ENCODE results near the gene SLC12A3.
"Not testable (repeated sequence)": the region's sequence is repeated elsewhere in the genome, so short reads cannot be mapped to it uniquely, and the experiment has no call there.

Gene SLC12A3

GRCh38 chr16:56848955-56849689 lies 15.9 kb upstream of the SLC12A3 start:
- no peak for DNase-seq

DNA sequence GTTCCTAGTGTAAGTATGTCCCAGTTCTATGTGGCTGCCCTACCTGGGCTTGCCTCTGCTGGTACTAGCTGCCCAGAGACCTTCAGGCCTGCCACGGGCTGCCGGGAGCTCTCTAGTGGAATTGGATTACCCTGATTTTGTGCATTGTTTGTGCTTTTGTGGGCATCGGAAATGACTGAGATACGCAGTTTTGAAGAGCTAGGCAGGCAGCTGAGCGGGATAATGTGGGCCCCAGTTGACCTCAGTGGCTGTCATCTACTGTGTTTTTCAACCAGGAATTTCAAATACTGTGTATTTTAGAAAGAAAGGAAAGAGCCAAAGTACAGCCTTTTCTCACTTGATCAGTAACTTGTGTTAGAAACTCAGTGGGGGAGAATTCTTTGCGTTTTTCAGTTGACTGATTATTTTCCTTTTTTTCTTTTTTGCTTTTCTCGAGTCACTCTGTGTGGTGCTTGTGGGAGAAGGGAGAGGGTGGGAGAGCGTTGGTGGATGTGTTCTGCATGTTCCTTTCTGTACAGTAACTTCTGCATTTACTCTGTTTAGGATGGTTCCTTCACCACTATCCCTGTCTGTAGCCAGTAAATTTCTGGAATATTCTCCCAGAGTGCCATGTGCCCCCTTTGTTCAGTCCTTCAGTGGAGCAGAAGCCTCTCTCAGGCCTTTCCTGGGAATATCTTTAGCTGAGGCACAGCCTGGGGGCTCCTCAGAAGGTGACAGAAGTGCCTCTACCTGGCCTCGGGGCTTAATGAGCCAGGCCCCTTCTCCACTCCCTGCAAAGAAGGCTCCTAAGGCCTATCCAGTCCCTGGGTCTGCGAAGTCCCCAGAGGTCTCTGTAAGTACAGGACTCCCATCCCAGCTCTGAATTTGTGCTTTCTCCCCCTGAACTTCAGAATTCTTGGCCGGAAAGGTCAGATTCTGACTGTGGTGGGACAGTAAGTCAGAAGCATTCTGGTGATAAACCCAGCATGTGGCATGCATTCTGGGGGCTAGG lies 15.0 kb upstream of the SLC12A3 start:
- DNase-seq: no peak

DNA sequence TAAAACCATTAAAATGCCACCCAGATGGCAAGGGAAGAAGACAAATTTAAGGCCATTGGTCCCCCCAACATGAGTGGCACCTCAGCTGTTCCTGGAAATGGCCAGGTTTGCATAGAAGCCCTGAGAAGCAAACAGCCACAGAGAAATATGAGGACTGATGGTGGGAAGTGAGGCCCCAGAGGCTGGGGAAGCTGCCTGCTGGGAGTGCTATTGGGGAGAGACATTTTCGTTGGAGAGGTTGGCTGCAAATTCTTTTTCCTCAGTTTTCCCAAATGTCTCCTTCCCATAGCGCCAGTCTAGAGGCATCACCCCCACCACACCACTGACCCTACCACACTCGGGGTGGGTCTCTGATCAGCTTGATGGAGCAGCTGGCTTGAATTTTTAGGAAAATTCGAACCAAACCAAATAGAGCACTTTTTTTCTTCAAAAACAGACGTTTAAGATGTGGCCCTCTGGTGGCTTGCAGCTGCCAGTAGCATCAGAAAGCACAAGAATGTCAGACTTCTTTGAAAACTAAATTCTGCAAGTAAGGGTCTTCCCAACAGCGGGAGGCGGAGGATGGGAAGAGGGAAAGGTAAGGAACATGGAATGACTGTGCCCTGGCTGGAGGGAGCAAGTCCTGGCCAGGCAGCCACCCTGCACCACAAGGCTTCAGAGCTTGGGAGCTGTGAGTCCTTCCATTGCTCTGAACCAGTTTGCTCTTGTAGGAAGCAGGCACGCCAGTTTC lies 13.2 kb upstream of the SLC12A3 start:
- DNase-seq: no peak

GRCh38 chr16:56852401-56852730 lies 12.6 kb upstream of the SLC12A3 start:
- no peak for DNase-seq

- DNase-seq: no peak
These were observed 12.0 kb upstream of the SLC12A3 start for GRCh38 chr16:56852968-56853367.

DNA sequence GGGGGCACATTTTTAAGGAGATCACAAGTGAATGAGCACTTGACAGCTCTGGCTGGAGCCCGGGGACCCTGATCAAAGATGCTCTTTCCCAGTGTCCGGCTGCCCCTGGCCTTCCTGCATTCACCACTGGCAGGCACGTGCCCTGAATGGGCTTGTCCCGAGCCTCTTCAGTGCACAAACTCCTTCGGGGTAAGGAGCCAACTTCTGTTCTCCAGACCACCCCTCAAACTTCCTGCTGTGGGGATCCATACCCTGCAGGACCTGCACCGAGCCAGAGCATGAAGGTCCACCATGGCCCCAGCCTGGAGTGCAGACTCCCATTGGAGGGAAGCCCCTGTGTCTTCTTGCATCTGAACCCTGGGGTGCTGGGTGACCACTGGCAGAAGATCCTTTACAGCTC lies 9.8 kb upstream of the SLC12A3 start:
- no peak for DNase-seq

GRCh38 chr16:56855946-56856345 lies 9.1 kb upstream of the SLC12A3 start:
- DNase-seq: no peak

DNA sequence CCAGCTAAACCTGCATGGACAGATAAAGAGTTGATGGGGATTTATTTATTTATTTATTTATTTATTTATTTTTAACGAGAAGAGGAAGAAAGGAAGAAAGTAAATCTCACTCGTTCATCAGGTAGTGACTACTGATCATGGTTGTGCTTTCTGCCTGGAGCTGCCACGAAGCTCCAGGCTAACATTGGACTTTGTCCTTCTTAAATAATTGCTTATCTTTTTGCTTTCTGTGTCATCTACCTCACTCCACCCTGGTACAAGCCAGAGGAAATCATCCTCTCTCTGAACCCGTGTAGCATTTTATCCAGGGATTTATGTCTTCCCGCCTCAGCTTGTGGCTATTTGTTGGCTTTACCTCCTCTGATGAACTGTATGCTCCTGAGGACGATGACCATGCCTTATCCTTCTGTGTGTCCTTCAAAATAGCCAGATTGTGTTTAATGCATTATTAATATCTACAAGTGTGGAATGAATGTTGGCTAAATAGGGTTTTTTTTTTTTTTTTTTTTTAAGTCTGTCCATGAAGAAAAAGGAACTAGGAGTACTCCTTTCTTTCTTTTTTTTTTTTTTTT lies 8.0 kb upstream of the SLC12A3 start:
- DNase-seq: no peak

DNA sequence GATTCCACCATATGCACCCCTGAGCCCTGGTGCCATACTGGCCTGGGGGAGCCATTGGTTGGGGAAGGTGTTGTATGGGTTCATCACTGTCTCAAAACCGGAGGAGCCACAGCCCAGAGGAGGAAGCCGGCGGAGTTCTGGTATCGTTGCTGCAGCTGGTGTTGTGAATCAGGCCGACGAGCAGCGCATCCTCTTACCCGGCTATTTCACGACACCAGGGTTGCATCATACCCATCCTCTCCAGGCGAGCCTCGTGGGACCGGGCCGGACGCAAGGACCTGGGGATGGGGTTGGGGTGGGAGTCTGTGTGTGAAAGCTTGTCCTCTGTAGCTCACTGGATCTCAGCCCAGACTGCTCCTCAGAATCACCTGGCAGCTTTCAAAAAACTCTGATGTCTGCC lies 6.6 kb upstream of the SLC12A3 start:
- no peak for DNase-seq

DNA sequence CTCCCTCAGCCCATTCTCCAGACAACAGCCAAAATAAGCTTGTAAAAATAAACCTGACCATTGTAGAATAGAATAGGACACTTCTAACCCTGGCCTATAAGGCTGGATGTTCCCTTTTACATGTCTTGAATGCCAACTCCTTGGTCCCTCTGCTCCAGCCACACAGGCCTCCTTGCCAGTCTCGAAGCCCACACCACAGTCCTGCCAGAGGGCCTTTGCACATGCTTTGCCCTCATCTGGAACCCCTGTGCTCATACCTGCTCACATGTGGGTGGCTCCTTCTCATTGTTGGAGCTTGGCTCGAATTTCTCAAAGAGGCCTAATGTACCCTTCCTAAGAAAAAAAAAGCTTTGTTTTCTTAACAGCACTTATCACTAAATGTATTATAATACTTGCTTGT lies 5.4 kb upstream of the SLC12A3 start:
- no peak for DNase-seq

- peak in 1 of 4 experiments; percentile 27 for DNase-seq
These were observed 4.6 kb upstream of the SLC12A3 start for GRCh38 chr16:56860226-56861020.

- no peak for DNase-seq
These were observed 3.9 kb upstream of the SLC12A3 start for GRCh38 chr16:56861092-56861610.

- no peak for DNase-seq
These were observed 3.3 kb upstream of the SLC12A3 start for GRCh38 chr16:56861756-56862155.

- DNase-seq: no peak
These were observed 2.2 kb upstream of the SLC12A3 start for GRCh38 chr16:56862776-56863175.

- DNase-seq: no peak
These were observed 521 bp downstream of the SLC12A3 start for GRCh38 chr16:56865394-56866062.

- DNase-seq: peak in 3 of 4 experiments; percentile 10 to 25 (median 12)
These were observed 2.2 kb downstream of the SLC12A3 start for GRCh38 chr16:56866955-56867830.

DNA sequence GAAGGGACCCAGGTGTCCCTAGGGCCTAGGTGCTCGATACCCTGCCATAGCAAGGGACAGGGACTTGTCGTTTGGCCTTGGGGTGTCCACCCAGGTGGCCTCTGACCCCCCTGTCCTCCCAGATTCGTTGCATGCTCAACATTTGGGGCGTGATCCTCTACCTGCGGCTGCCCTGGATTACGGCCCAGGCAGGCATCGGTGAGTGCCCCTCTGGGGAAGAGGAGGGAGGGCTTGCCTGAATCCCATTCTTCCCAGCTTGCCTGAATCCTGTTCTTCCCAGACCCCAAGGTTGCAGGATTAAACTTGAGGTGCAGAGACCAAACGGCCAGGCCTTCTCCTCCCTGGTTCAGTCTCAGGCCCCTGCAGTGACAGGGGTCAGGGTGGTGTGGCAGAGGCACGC lies 3.2 kb downstream of the SLC12A3 start:
- no peak for DNase-seq

DNA sequence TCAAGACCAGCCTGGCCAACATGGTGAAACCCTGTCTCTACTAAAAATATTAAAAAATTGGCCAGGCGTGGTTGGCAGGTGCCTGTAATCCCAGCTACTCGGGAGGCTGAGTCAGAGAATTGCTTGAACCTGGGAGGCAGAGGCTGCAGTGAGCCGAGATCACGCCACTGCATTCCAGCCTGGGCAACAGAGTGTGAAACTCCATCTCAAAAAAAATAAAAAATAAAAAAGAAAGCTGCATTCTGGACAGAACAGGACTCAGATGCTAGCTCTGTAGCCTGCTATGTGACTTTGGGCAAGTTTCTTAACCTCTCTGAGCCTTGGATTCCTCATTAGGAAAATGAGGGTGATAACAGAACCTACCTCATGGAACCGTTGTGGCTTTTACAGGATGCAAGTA lies 3.8 kb downstream of the SLC12A3 start:
- DNase-seq: not testable (repeated sequence)

DNA sequence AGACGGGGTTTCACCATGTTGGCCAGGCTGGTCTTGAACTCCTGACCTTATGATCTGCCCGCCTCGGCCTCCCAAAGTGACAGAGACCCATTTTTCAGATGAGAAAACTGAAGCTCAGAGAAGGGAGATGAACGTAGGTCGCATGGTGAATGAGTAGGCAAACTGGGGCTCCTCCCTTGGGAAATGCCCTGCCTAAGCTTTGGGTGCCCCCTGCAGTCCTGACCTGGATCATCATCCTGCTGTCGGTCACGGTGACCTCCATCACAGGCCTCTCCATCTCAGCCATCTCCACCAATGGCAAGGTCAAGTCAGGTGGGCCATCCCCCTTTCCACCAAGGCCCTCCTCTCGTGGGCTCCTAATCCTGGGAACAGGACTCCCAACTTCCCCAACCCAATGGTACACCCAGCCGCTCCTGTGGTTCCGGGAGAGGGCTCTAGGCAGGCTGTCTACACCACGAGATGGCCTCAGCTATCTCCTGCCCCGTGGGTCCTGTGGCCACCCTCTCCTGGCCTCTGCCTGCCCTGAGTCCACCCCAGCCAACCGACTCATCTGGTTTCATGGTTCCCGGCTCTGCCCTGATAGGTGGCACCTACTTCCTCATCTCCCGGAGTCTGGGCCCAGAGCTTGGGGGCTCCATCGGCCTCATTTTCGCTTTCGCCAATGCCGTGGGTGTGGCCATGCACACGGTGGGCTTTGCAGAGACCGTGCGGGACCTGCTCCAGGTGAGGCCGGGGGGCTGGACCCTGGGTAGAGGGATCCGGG lies 4.7 kb downstream of the SLC12A3 start:
- DNase-seq: no peak

Data from activated CD4-positive, CD25-positive, alpha-beta regulatory T cell (primary cell).